C4-2B (cell line): ENCODE results near the gene JAZF1.
"Not testable (repeated sequence)": the region's sequence is repeated elsewhere in the genome, so short reads cannot be mapped to it uniquely, and the experiment has no call there.

Source experiments
- H3K27ac ChIP-seq: fragments of 450-650 bp; 2 replicates; pipeline ENCODE4 v1.5.1; 2017
- ZFX ChIP-seq: fragments of 450-650 bp; IDR thresholded peaks from 2 replicates; pipeline ENCODE4 v1.6.1; 2017
- TF ChIP-seq, protein P1 (sequence below): fragments of 450-650 bp; conservative IDR thresholded peaks from 2 replicates; pipeline ENCODE4 v1.5.1; 2017; ENCODE audit warnings: mild to moderate bottlenecking

The JAZF1 gene

DNA sequence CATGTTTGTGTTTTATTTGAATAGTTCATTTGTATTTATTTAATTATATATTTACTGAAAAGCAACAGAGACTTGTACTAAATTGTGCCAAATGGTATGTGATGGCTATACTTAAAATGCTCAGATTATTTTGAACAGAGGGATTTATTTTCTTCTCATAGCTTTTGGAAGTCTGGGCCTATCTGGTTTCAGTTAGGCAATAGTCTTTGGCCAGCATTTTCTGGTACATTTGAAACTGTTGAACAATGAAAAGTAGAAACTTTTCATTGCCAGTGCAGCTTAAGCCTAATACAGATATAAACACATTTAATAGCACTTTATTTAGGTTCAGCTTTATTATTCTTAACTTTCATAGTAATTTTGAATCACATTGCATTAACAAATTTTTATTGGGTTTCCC is 252.6 kb downstream of the JAZF1 start:
- TF ChIP-seq, protein P1, sequence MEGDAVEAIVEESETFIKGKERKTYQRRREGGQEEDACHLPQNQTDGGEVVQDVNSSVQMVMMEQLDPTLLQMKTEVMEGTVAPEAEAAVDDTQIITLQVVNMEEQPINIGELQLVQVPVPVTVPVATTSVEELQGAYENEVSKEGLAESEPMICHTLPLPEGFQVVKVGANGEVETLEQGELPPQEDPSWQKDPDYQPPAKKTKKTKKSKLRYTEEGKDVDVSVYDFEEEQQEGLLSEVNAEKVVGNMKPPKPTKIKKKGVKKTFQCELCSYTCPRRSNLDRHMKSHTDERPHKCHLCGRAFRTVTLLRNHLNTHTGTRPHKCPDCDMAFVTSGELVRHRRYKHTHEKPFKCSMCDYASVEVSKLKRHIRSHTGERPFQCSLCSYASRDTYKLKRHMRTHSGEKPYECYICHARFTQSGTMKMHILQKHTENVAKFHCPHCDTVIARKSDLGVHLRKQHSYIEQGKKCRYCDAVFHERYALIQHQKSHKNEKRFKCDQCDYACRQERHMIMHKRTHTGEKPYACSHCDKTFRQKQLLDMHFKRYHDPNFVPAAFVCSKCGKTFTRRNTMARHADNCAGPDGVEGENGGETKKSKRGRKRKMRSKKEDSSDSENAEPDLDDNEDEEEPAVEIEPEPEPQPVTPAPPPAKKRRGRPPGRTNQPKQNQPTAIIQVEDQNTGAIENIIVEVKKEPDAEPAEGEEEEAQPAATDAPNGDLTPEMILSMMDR = no peak
- no peak for TF ChIP-seq ZFX
- no peak overlapping the region for H3K27ac ChIP-seq

DNA sequence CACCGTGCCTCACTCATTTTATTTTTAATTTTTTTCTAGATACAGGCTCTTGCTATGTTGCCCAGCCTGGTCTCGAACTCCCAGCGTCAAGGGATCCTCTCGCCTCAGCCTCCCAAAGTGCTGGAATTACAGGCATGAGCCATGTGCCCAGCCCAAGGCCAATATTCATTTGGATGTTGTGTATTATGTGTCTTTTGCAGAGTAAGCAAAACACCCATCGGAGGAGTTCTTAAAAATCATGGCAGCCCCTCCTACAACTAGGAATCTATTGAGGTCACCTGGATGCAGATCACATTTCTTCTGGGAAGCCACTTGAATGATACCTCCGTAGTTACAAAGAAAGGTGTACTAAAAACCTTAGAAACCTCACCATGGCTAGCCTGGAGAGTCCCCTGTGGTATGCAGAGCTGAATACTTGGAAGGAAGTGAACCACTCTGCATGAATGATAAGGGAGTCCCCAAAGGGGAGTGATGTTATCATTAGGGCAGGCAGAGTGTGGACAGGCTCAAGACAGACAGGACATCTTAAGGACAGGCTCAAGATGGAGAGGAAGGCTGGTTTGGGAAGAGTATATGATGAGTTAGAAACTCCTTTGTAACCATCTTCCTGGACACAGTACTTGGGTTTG is 254.9 kb downstream of the JAZF1 start:
- H3K27ac ChIP-seq = no peak overlapping the region
- TF ChIP-seq, protein P1 = no peak
- TF ChIP-seq ZFX = no peak

DNA sequence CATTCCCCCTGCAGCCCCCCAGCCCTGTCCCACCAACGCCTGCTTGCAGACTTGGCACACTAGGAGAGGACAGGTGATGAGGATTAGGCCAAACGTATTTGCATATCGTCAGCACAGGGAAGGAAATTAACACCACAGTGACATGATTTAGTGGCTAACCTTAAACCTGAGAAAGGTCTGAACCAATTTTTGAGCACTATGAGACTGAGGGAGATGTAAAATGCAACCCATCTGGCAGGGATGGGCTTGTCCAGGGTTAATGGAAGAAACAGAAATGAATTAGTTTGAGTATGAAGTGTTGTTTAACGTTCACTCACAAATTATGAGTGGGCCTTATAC is 257.0 kb downstream of the JAZF1 start:
- H3K27ac ChIP-seq = no peak overlapping the region
- TF ChIP-seq, protein P1 = no peak
- TF ChIP-seq ZFX = no peak

DNA sequence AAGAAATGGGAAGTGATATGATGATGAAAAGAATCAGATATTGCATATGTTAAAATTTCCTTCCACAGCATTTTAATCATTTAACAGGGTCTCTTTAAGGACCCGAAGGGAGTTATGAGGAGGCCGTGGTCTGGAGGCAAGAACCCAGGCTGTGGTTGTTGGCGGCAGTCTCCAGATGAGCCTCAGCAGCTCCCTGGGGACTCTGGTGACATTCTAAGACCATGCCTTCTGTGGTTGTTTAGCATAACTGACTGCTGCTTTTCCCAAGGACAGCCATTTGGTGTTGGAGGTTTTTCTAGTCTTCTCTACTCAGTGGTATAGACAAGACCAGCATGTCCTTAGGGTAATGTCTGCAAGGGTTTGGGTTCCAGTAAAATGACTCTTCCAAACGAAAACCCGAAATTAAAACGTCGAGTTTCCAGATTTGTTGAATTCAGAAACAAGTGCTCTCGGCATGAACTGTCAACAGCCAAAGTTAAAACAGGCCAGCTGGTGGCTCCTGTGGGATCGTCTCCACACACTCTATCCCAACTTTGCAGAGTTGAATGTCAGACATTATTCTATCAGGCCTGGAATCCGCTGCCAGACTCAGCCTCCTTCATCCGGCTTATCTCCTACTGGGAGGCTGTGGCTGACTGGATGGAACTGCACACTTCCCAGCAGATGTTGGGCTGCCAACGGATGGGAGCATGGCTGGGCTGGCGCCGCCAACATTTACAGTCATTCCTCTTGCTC is 257.5 kb downstream of the JAZF1 start:
- no peak overlapping the region for H3K27ac ChIP-seq
- TF ChIP-seq ZFX = no peak
- TF ChIP-seq, protein P1 = no peak

DNA sequence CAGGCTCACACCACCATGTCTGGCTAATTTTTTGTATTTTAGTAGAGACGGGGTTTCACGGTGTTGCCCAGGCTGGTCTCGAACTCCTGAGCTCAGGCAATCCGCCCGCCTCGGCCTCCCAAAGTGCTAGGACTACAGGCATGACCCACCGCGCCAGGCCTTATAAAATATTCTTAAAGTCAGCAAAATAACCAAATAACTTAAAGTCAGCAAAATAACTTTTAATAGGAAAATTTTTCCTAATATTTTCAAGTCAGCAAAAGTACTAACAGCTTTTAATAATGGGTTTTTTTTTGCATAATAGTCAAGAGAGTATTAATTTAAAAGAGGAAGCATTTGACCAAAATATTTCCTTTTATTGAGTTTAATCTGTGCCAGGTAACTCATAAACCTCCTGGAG is 258.2 kb downstream of the JAZF1 start:
- H3K27ac ChIP-seq = not testable (repeated sequence)

DNA sequence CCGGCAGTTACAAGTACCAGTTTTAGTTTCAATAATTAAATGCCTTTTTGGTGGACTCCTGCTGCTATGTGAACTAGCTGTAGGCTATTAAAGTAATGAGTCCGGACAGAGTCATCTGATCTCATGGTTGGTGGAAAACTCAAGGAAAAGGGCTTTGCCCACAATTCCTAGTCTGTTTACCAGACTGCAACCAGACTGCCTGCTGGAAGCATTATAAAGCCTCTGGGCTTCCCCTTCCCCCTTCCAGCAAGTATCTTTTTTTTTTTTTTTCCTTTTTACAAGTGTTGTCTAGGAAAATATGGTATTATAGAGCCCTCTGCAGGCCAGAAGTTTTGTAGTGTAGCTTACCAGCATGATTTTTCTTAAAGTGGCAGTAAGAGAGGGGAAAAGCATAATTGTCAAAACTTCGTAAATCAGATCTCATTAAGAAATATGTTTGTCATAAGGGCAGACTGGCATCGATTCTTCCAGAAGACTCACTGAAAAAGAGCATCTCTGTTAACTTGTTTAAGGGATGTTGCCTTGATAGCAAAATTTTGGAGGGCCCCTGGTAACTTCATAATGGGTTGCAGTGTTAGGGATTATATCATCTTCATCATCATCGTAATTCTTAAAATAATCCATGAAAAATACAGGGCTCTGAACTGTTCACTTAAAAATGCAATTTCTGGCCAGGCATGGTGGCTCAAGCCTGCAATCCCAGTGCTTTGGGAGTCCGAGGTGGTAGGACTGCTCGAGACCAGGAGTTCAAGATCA is 259.3 kb downstream of the JAZF1 start:
- no peak for TF ChIP-seq ZFX
- TF ChIP-seq, protein P1 = peak; percentile 81
- no peak overlapping the region; the same call in 1 of the 2 replicates for H3K27ac ChIP-seq

DNA sequence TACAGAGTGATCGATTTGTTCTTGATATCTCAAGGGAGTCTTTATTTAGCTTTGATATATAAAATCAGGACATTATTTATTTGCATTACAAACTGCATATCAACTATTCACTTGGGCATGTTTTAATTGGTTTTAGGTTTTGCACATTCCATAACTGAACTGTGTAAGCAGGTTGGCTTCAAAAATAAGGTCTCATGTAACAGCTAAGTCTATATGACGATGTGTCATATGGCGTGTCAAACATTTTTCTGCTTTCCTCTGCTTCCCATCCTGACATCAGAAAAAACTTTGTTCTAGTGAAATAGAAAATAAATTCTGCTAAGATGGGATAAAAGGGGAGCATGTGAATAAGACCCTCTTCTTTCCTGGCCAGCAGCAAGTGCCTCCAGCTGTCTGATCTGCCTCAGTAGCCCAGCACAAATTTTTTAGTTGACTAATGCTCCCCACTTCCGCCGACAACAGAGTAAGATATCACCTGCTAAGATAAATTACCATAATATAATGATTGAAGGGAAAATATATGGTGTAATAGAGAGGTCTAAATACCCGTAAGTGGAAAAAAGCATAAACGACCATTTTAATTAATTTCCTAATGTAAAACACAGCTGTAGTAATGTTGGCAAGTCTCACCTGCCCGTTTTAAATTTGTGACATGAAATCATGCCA is 260.2 kb downstream of the JAZF1 start:
- peak overlapping the region; percentile 61; the same call in 1 of the 2 replicates for H3K27ac ChIP-seq
- TF ChIP-seq, protein P1 = no peak
- no peak for TF ChIP-seq ZFX
